Cerebellar cortex (tissue), 1 donor: ENCODE measurements around the gene THAP9.

ENCODE experiments used
- DNase-seq: peaks from one replicate; pipeline ENCODE4 v3.0.0-alpha.2; 2015; ENCODE audit warnings: low spot score

The THAP9 gene

DNA sequence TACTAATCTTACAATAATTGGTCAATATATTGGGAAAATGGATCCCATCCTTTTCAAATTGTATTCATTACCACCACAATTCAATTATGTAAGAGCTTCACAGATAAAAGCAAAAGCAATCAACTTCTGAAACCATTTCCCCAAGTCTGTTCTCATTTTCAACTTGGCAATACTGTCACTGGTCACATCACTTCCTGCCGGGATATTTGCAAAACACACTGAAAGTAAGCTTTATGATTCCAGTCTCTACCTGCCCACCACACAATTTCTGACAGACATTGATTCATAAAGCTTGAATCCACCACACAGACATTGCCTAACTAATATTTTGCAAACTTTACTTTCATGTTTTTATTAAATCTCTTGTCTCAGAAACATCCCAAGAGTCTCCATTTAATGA lies 56.5 kb downstream of the THAP9 start:
- no peak for DNase-seq

DNA sequence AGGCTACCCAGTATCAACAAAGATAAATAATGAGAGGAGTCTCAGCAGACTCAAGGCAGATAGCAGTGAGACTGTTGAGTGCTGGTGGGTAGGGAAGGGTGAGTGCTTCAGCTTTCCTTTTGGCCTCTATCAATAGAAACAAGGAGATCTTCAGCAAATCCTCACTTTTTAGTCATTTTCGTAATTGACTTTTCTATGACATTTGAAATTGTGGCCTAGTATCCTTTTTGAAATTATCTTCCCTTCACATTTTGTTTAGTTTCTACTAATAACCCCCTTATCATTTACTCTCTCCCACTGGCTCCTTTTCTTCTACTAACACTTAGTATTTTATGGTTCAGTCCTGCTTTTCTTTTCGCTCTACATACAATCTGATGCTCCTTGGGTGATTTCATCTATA lies 65.2 kb downstream of the THAP9 start:
- no peak for DNase-seq

DNA sequence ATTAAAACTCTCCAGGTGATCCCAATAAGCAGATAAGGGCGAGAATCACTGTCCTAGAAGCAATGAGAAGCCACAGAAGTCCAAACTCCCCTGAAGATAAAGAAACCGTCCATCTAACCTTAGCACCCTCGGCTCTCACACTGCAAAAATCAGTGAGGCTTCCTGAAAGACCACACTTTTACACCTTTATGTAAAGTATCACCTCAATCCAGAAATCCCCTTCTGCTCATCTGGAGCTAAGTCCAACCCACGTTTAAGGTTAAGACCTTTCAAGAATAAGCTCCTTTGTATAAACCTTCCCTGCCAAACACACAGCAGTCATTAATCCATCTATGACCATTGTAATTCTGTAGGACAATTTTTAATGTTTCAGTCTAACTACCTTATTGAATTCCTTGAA lies 68.4 kb downstream of the THAP9 start:
- no peak for DNase-seq

- no peak for DNase-seq
These were observed 68.9 kb downstream of the THAP9 start for GRCh38 chr4:82969414-82969813.
